GM19452 (cell line): ENCODE measurements around the gene SAFB2.
"Not testable (repeated sequence)": the region's sequence is repeated elsewhere in the genome, so short reads cannot be mapped to it uniquely, and the experiment has no call there.

Source experiments
- ATAC-seq: cut with Tn5 transposase; IDR thresholded peaks from one replicate; pipeline ENCODE4 v1.9.1; 2021; ENCODE audit not compliant: unreplicated experiment

The SAFB2 gene

GRCh38 chr19:5608766-5609165 is 13.8 kb downstream of the SAFB2 start:
- ATAC-seq = not testable (repeated sequence)

GRCh38 chr19:5608291-5608690 is 14.3 kb downstream of the SAFB2 start:
- ATAC-seq = no peak

DNA sequence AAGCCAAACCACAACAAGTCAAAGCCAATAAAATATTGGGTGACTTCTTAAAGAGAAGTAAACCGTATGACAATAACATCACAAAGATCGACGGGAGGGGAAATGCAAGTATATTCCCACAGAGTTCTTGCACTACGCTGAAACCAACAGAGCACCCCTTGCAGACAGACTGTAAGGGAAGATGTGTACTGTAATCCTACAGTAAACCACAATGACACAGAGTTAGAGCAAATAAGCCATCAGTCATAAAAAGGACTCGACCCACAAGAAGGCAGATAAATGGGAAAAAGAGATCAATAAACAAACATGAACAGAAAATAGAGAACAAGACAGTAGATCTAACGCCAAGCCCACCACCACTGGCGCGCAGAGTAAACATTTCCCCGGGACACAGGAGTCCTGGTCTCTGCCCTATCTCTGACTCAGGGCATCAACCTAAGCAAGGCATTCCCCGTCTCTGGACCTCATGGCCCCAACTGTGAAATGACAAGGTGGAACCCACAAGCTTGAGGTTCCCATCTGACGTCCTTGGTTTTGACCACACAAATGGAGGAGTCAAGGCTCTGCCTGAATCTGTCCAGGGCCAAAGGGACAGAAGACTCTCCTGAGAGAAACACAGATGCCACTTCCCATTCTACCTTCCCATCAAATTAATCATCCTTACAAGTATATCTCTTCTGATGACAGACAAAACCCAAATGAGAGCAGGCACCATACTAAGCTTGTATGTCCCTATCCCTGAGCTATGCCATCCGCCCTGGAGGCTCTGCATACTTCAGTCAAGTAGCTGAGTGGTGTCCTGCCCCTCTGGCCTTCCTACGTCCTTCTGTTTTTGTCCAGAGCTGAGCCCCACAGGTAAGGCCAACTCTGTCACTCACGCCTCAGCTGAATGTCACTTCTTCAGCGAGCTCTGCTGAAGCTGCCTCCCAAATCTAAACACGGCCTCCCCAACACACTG is 15.0 kb downstream of the SAFB2 start:
- no peak for ATAC-seq

DNA sequence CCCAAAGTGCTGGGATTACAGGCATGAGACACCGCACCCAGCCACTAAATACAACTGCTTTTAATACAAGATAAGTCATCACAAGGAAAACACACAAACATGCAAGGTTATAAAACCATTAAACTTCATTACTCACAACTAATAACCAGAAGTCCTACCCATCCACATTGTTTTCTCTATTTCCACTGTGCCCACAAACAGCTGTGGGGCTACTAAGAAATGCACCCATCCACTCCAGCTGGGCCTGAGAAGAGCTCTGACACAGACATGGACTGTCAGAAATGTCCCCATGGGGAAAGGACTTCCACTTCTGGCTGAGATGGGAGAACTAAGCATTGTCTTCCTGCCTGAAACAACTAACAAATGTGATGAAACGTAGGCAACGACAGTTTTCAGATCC is 17.2 kb downstream of the SAFB2 start:
- no peak for ATAC-seq

GRCh38 chr19:5603626-5604025 is 18.9 kb downstream of the SAFB2 start:
- ATAC-seq = no peak

- no peak for ATAC-seq
Observed at GRCh38 chr19:5600797-5601196, 21.8 kb downstream of the SAFB2 start.

GRCh38 chr19:5595745-5596144 is 26.8 kb downstream of the SAFB2 start:
- ATAC-seq = no peak

- ATAC-seq = no peak
Observed at GRCh38 chr19:5595129-5595528, 27.4 kb downstream of the SAFB2 start.

DNA sequence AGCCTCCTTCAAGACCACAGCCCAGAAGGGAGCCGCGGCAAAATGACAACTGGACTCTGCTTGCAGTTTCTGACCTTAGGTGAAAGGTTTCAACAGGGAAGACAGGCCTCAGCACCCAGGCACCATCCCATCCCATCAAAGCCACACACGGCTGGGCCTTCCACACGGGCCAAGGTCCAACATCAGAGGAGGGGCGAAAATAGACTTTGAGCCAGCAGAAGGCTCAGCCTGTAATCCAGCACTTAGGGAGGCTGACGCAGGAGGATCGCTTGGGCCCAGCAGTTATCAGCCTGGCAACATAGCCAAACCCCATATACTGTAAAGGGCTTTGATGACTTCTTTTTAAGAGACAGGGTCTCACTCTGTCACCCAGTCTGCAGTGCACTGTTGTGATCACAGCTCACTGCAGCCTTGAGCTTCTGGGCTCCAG is 28.0 kb downstream of the SAFB2 start:
- ATAC-seq = no peak

DNA sequence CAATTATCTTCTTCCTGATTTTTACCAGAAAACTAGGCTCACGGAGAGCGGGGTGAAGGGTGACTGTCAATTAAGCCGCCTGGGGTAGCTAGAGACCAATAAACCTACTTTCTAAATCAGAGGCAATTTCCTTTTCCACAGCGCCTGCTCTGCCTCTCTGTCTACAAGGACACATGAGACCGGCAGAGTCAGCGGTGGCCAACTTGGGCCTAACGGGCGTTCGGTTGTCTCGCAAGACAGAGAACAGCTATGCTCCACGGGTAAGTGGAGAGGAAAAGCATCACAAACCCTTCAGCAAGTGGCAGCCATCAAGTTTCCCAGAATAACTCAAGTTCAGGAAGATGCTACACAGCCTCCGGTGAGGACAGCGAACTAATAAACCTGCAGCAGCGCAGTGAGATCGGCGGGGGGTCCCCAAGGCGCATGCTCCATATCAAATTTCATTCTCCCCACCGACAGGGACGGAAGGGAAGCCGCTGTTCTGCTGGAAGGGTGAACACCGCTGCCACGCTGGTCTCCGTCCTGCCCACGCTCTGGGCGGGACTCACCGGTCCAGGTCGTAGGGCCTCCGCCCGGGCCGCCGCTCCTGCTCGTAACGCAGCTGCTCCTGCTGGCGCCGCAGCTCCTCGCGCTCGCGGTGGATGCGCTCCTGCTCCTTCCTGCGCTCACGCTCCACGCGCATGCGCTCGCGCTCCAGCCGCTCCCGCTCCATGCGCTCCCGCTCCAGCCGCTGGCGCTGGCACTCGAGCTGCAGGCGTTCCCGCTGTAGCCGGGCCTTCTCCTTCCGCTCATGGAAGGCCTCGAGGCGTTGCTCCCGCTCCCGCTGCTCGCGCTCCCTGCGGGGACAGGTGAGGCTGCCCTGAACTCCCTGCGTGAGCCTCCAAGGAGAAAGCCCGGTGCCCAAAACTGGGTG is 29.0 kb downstream of the SAFB2 start:
- ATAC-seq = no peak

- ATAC-seq = no peak
Observed at GRCh38 chr19:5592531-5593342, 29.8 kb downstream of the SAFB2 start.

- no peak for ATAC-seq
Observed at GRCh38 chr19:5591476-5591875, 31.1 kb downstream of the SAFB2 start.

DNA sequence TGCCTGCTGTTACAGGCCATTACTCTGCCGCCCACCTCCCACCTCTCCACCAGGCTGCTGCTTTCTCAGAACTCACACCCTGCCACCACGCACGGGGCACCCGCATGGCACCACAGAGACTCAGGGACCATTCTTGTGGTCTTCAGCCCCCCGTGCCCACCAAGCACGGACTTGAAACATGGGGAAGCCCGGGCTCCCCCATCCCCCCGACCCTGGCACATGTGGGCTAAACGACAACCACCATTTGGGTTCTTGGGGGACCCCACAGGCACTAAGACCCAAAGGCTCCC is 31.8 kb downstream of the SAFB2 start:
- ATAC-seq = no peak

GRCh38 chr19:5590151-5590864 is 32.3 kb downstream of the SAFB2 start:
- no peak for ATAC-seq

- no peak for ATAC-seq
Observed at GRCh38 chr19:5588906-5589676, 33.5 kb downstream of the SAFB2 start.

GRCh38 chr19:5588441-5588840 is 34.1 kb downstream of the SAFB2 start:
- no peak for ATAC-seq

- ATAC-seq = no peak
Observed at GRCh38 chr19:5587661-5588060, 34.9 kb downstream of the SAFB2 start.

GRCh38 chr19:5587071-5587455 is 35.5 kb downstream of the SAFB2 start:
- no peak for ATAC-seq

- ATAC-seq = no peak
Observed at GRCh38 chr19:5586300-5587070, 36.1 kb downstream of the SAFB2 start.
